Fibroblast of mammary gland (primary cell): ENCODE measurements around the gene TMEM30B.

Experiments
- DNase-seq: peaks from one replicate; pipeline ENCODE4 v3.0.0-alpha.2; 2010; ENCODE audit warnings: low read depth
- H3K4me3 ChIP-seq: 2 replicates; pipeline ENCODE4 v1.5.1; 2011; ENCODE audit warnings: low read depth, mild to moderate bottlenecking, low read length, moderate library complexity; ENCODE audit not compliant: control insufficient read depth
- CTCF ChIP-seq: conservative IDR thresholded peaks from 2 replicates; pipeline ENCODE4 v1.5.1; 2011; ENCODE audit warnings: low read depth, low read length, inconsistent platforms; ENCODE audit not compliant: control insufficient read depth, insufficient read depth

Gene TMEM30B

GRCh38 chr14:61280092-61280525, 1.0 kb downstream of the TMEM30B start:
- no peak for TF ChIP-seq CTCF
- no peak for DNase-seq
- no peak overlapping the region for H3K4me3 ChIP-seq

- no peak for TF ChIP-seq CTCF
- H3K4me3 ChIP-seq = no peak overlapping the region
- no peak for DNase-seq
Measured at GRCh38 chr14:61279082-61279481, 2.1 kb downstream of the TMEM30B start.

- DNase-seq = no peak
- H3K4me3 ChIP-seq = no peak overlapping the region
- TF ChIP-seq CTCF = no peak
Measured at GRCh38 chr14:61277784-61278183, 3.4 kb downstream of the TMEM30B start.

- no peak for DNase-seq
- TF ChIP-seq CTCF = no peak
- H3K4me3 ChIP-seq = no peak overlapping the region
Measured at GRCh38 chr14:61277232-61277631, 3.9 kb downstream of the TMEM30B start.

- TF ChIP-seq CTCF = no peak
- H3K4me3 ChIP-seq = no peak overlapping the region
- DNase-seq = no peak
Measured at GRCh38 chr14:61271552-61271951, 9.6 kb downstream of the TMEM30B start.

- no peak for DNase-seq
- no peak overlapping the region for H3K4me3 ChIP-seq
- no peak for TF ChIP-seq CTCF
Measured at GRCh38 chr14:61270714-61271113, 10.4 kb downstream of the TMEM30B start.
